ENCODE measurements around the gene VPS54. TPM values are rescaled to one million over a fixed set of nuclear protein-coding genes. Genes with fewer than 3 reads are reported as not detected.
"Not testable (repeated sequence)": the region's sequence is repeated elsewhere in the genome, so short reads cannot be mapped to it uniquely, and the experiment has no call there.

The VPS54 gene
- total RNA-seq, 1 donor from 2014 or later, result 22.2 TPM

DNA sequence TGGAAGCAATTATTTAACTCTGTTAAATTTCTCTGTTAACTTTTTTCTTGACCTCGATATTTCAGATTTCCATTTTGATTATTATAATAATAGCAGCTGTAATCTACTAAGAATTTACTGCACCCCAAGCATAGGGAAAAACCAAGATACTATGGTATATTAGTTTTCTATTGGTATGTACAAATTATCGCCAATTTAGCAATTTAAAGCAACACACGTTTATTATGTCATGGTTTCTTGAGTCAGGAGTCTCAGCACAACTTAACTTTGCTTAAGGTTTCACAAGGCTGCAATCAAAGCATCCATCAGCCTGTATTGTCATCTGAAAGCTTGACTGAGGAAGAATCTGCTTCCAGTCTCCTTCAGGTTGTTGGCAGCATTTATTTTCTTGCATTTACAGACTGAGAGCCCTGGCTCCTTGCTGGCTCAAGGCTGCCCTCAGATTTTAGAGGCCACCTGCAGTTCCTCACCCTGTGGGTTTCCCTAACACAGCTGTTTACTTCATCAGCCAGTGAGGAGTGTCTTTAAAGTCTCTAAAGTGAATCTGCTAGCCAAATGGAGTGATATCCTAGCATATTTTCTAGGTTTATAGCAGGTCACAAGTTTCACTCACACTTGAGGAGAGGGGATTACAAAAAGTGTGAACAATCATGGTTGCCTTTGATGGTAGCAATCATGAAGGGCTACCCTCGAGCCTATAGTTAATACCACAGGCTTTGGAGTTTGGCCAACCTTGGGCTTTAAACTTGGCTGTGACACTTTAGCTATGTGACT lies 4.4 kb upstream of the VPS54 start:
- DNase-seq (ENCODE audit: low spot score), result no peak

DNA sequence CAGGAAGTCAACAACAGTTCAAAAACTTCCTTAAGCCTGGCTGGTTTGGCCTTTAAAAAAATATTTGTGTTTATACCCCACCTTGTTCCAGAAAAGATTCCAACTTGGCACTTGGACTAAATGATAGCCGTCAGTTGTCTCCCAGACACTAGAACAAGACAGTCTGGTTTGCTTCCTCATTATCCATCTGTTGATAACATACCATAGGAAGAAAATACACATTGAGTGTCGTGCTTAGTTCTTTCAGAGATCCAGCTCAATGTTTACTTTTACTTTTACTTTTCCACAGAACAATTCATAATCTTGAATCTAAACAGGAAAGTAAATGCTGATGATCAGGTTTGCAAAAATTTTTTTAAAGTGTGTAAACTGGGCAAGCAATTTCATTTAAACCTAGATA lies 2.4 kb upstream of the VPS54 start:
- no peak for DNase-seq (ENCODE audit: low spot score)

DNA sequence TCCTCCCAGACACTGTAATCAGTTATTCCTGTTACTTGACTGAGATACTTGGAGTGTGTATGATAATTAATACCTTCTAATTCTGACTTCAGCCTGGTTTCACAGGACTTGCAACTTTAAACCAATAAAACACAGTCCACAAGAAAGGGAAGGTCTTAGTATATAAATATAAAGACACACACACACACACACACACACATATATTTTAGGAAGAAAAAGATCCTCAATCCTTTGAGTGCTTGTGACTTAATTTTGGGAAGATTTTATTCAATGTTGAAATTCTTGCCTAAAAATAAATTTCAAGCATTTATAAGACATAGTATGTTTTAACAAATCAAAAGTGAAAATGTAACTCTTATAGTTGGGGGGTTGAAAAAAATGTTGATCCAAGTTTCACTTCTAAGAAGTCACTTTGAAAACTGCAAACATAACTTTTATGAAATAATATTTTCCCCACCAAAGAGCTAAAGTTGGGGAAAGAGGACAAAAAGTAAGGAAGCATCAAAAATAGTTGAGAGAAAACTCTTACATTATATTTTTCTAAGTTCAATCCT lies 824 bp upstream of the VPS54 start:
- DNase-seq (ENCODE audit: low spot score), result no peak

DNA sequence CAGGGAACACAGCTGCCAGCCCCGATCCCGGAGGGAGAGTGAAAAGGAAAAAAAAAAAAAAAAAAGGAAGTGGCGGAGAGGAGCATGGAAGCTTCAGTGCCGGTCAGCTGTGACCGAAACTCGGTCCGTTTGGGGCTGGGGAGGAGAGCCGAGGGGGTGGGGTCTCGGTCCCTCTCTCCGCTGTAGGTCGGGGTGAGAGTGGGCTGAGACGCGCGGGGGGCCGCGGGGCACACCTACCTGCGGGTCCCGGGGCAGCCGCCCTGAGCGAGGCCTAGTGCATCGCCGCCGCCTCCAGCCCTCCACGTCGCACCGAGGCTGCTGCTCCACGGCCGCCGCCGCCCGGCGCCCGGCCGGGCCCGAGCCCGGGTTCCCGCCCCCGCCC lies 536 bp downstream of the VPS54 start:
- peak; percentile 90 for DNase-seq (ENCODE audit: low spot score)

DNA sequence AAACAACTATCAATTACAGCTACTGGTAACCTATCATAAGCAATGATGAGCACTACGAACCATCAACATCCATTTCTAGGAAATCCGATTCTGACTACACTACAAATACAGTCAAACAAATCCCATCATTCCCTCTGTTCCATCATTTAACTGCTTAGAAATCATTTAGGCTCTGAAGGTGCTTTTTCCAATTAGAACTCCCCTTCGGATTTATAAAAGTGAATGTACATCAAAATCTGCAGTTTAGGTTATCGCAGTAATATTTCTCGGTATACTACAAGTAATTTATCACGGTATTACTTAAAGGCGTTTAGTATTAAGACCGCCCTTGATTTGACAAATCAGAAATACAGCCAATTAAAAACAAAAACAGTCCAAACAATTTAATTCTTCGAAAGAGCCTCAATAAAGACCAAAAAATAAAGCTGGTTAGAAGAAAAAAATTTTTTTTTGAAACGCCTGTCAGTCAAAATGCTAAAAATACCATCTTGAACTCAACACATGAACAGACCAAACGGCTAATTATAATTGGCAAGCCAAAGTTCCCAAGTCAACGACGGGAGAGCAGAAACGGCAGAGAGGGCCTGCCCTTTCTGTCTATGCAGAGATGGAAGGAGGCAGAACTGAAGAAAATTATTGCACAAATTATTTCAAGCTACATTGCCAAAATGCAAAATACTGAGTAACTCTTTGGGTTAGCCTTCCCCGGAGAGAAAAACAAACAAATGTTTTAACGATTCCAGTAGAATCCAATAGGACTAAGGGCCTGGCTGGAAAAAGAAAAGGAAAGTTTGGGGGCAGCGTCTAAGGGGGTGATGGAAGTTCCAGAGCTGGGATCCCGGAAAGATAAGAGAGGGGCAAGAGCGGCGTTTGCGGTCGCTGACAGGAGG lies 1.2 kb downstream of the VPS54 start:
- no peak for DNase-seq (ENCODE audit: low spot score)

DNA sequence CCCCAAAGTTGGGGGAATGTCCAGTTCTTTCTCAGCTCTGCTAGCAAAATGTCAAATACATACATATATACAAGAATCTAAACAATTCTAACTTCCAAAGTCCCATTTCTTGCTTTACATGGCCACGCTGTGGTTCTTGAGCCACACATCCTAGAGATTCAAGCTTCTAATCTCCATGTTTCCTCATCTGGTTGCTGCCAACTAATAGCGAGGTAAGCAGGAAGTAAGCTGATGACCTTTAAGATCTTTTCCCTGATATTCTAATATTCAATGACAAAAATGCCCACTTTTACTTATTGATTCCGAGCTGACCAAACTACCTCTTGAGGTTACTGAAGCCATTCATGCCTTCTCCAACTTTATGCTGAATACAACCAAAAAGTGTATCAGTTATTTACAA lies 3.3 kb downstream of the VPS54 start:
- no peak for DNase-seq (ENCODE audit: low spot score)

DNA sequence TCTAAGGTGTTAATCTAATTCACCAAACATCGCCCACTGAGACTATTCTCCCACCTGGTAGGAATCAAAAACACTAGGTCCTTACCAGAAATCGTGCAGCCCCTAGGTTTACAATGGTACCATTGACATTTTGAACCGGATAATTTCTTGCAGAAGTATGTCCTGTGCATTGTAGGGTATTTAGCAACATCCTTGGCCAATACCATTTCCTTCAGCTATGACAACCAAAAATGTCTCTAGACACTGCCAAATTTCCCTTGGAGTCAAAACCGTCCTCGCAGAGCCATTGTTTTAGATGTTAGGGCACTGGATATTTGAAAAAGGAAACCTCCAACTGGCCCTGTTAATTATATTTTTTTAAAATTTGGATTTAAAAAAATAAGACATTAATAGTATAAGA lies 3.8 kb downstream of the VPS54 start:
- DNase-seq (ENCODE audit: low spot score), result no peak

DNA sequence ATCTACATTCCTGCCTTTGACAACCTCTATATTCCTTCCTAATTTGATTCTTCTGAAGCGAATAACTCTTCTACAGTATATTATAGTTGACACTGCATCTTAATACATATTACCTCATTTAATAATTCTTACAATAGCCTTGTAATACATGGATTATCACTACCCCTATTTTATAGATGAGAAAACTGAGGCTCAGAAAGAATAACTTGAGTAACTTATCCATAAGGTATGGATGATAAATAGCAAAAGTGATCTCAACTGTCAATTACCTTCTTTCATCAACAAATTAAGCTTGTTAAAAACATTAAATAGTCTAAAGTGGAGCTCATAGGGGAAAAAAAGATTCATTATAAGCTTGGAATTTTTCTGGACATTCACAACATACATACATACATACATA lies 4.6 kb downstream of the VPS54 start:
- DNase-seq (ENCODE audit: low spot score), result no peak

DNA sequence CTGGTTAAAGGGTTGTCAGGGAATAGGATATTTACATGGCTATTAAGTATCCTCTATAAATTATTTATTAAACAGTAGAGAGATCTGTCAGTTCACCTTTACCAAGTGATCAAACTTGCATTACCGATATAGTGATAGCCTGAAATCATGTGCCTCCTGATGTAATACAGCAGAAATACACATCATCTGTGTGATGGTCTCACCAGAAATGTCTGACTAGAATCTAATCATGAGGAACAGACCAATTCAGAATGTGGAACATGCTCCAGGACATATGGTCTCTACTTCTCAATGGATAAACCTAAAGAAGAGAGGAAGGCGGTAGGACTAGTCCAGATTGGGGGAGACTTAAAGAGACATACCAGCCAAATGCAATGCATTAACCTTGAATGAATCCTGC lies 6.2 kb downstream of the VPS54 start:
- no peak for DNase-seq (ENCODE audit: low spot score)

DNA sequence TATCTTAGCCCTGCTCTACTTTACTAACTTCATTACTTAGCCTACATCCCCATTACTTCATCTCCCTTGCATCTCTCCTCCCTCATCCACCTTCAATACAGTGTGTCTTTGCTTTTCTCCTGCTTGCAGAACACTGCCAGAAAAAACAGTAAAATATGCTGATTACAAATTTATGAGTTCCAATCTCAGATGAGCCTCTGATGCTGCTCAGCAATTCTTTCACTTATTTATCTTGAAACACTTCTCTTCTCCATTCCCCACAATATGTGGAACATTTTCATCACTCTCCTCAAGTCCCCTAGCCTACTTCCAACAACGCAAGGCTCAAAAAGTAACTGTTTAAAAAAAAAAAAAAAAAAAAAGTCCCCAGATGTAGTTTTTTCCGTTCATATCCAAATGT lies 7.1 kb downstream of the VPS54 start:
- DNase-seq (ENCODE audit: low spot score), result no peak

DNA sequence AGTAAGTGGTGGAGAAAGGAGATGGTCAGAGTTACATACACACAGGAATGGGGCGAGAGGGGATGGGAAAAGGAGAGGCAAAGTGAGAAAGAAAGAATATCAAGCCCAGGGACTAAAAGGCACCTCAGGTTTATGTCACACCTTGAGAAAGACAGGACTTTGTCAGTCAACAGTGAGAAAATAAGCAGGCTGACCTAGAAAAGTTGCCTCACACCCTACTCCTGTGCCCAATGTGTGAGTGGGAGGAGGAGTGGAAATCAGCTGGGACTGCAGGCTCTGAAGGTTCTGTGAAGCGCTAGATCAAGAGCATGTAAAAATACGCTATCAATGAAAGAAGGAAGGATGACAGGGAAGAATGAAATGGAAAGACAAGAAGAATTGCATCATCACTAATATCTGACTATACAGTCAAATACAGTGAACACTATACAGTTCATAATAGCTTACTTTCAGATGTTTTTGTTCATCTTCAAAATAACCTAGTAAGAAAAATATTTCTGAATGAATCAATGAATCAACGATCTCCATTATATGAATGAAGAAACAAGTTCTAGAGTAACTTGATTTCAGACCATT lies 10.7 kb downstream of the VPS54 start:
- DNase-seq (ENCODE audit: low spot score), result no peak

DNA sequence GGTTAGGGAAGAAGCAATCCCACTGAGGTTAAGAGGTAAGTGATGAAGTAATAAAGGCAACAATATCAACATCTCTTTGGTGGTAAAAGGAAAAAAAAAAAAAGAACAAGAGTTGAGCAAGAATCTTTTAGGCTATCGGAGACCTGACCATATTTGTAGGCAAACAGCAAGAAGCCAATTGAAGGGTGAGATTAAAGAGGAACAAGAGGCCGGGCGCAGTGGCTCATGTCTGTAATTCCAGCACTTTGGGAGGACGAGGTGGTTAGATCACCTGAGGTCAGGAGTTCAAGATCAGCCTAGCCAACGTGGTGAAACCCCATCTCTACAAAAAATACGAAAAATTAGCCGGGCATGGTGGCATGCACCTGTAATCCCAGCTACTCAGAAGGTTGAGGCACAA lies 11.3 kb downstream of the VPS54 start:
- no peak for DNase-seq (ENCODE audit: low spot score)

DNA sequence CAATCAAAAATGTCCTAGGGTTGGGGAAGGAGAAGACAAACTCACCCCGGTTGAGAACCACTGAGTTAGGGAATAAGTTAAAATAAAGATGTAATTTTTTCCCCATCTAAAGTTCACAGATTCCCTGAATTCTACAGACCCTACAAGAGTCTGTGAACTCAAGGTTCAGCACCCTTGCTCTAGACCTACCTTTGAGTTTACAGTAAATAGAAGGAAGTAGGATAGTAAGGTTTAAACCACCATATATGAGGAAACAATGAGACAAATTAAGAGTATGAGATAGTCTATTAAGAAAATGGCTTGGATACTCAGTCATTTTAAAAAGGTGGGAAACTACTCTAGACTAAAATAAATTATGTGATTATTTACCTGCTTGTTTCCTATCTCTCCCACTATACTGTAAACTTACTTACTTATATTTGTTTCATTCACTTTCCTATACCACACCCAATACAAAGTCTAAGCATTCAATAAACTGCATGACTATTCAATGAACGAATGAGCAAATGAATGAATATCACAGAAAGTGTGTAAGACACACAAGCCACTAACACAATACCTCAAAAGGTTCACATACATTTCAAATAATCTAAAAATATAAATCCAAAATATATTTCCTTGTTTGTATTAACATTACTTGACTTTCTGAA lies 13.4 kb downstream of the VPS54 start:
- DNase-seq (ENCODE audit: low spot score), result no peak

DNA sequence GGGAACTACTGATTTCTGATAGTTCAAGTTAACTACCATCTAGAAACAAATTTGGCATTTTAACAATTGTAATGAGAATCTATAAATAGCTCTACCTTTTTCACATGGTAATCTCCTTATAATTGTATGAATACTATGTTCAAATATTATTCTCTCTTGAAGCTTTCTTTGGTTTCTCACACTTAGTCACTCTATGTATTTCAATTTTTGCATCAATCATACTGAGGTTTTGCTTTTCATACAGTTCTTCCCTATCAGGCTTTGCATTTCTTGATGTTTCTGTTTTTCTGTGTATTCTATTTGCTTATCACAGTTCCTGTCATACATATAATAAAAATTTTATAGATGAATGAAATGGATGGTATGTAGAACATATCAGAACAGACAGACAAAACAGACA lies 16.0 kb downstream of the VPS54 start:
- no peak for DNase-seq (ENCODE audit: low spot score)

DNA sequence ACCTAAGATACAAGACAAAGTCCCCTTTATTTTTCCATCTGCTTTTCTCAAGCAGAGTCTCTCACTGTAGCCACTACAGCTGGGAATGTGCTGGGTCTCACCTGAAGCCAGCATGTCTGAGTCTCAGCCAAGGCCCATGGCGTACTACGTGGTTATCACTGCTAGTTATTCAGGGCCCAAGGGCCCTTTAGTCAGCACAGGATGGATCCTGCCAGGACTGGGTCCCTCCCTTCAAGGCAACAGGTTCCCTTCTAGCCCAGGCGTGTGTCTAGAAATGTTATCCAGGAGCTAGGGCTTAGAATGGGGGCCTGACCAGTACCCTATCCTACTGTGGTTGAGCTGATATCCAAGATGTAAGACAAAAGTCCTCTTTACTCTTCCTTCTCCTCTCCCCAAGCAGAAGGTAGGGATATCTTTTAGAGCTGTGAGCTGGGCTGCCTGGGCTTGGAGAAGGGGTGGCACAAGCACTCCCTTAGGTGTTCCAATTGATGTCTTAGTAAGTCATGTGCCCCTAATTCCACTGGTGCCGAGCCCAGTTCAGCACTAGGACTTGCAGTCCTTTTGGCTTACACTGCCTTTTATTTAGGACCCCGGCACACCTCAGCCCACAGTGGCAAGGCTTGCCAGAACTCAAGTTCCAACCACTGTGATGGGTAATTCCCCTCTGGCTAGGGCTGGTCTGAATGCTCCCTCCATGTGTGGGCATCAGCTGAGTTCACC lies 17.7 kb downstream of the VPS54 start:
- no peak for DNase-seq (ENCODE audit: low spot score)

DNA sequence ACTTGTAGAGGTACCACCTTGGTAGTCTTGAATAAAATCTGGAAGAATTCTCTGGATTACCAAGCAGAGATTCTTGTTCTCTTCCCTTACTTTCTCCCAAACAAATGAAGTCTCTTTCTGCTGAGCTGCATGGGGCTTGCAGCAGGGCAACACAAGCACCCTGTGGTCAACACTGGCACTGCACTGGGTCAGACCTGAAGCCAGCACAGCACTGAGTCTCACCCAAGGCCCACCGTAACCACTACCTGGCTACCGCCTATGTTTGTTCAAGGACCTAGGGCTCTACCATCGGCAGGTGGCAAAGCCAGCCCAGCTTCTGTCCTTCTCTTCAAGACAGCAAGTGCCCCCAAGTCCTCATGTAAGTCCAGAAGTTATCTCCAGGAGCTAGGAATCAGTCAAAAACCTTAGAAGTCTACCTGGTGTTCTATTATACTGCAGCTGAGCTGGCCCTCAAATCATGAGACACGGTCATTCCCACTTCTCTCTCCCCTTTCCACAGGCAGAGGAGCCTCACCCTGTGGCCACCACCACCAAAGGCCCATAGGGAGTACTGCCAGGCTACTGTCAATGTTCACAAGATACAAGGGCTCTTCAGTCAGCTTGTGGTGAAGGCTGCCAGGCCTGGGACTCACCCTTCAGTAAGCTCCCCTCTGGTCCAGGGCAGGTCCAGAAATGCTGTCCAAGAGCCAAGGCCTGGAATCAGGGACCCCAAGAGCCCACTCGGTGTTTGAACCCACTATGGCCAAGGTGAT lies 18.4 kb downstream of the VPS54 start:
- no peak for DNase-seq (ENCODE audit: low spot score)

DNA sequence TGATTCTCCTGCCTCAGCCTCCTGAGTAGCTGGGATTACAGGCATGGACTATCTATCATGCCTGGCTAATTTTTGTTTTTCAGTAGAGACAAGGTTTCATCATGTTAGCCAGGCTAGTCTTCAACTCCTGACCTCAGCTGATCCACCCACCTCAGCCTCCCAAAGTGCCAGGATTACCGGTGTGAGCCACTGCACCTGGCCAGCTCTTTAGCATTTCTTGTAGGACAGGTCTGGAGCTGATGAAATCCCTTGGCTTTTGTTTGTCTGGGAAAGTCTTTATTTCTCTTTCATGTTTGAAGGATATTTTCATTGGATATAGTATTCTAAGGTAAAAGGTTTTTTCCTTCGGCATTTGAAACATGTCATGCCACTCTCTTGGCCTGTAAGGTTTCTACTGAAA lies 20.2 kb downstream of the VPS54 start:
- DNase-seq (ENCODE audit: low spot score), result no peak

DNA sequence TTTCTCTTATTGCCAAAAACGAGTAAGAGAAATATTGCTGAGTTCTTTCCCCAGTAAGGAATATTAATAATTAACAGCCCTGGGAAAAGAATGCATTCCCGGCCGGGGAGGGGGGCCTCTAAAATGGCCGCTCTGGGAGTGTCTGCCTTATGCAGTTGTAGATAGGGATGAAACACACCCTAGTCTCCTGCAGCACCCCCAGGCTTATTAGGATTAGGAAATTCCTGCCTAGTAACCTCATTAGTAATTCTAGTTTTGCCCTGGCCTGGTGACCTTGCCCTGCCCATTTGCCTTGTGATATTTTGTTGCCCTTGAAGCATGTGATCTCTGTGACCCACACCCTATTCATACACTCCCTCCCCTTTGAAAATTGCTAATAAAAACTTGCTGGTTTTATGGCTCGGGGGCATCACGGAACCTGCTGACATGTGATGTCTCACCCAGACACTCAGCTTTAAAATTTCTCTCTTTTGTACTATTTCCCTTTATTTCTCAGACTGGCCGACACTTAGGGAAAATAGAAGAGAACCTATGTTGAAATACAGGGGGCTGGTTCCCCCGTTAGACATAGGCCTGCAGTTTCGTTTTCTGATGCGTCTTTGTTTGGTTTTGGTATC lies 22.5 kb downstream of the VPS54 start:
- not testable (repeated sequence) for DNase-seq (ENCODE audit: low spot score)

DNA sequence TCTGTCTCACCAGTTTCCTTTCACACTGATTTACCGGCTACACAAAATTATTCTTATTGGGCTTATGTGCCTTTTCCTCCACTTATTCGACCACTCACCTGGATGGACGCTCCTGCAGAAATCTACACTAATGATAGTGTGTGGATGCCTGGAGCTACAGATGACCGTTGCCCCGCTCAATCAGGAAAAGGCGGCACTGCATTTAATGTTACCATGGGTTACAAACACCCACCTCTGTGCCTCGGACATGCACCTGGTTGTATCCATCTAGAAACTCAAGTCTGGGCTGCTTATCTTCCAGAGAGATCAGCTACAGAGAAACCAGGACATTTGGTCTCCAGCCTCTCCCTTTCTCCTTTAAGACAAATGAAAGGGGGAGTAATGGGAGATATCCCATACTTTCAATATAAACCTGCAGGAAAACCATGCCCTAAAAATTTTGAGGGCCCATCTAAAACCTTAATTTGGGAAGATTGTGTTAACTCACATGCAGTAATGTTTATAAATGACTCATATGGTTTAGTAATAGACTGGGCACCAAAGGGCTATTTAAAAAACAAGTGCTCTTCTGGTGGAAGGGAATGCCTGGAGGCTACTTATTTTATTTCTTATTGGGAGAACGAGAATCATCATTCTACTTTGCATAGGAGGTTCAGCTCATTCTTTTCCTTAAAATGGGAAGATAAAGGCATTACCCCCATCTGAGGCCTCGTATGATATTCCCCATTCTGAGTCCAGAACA lies 24.7 kb downstream of the VPS54 start:
- DNase-seq (ENCODE audit: low spot score), result not testable (repeated sequence)
